Measurements from ENCODE around the gene TTC22.
A peak's percentile ranks its signal among the peaks of the same experiment; 100 is the strongest.

The TTC22 gene

GRCh38 chr1:54806931-54807611 is 5.9 kb upstream of the TTC22 start:
- peak in 1 of 2 donors; percentile 31 for DNase-seq

- no peak for DNase-seq
Measured at GRCh38 chr1:54805981-54806381, 4.9 kb upstream of the TTC22 start.

GRCh38 chr1:54805466-54805865 is 4.3 kb upstream of the TTC22 start:
- DNase-seq, result no peak

GRCh38 chr1:54804471-54805132 is 3.5 kb upstream of the TTC22 start:
- no peak for DNase-seq

- no peak for DNase-seq
Measured at GRCh38 chr1:54803761-54804470, 2.8 kb upstream of the TTC22 start.

GRCh38 chr1:54800041-54800898 is 853 bp downstream of the TTC22 start:
- DNase-seq, result no peak

- no peak for DNase-seq
Measured at GRCh38 chr1:54798769-54799641, 2.1 kb downstream of the TTC22 start.

- DNase-seq, result no peak
Measured at GRCh38 chr1:54798206-54798605, 2.9 kb downstream of the TTC22 start.

GRCh38 chr1:54796902-54797301 is 4.2 kb downstream of the TTC22 start:
- no peak for DNase-seq

GRCh38 chr1:54795841-54796468 is 5.2 kb downstream of the TTC22 start:
- no peak for DNase-seq

- DNase-seq, result no peak
Measured at GRCh38 chr1:54795356-54795665, 5.8 kb downstream of the TTC22 start.

GRCh38 chr1:54794451-54795355 is 6.4 kb downstream of the TTC22 start:
- DNase-seq, result no peak

- DNase-seq, result no peak
Measured at GRCh38 chr1:54792686-54793282, 8.3 kb downstream of the TTC22 start.

- DNase-seq, result peak in 1 of 2 donors; percentile 43
Measured at GRCh38 chr1:54791880-54792522, 9.1 kb downstream of the TTC22 start.

- no peak for DNase-seq
Measured at GRCh38 chr1:54788459-54788858, 12.7 kb downstream of the TTC22 start.

GRCh38 chr1:54787604-54788003 is 13.5 kb downstream of the TTC22 start:
- DNase-seq, result no peak

- DNase-seq, result no peak
Measured at GRCh38 chr1:54786778-54787177, 14.3 kb downstream of the TTC22 start.

GRCh38 chr1:54784066-54784465 is 17.1 kb downstream of the TTC22 start:
- DNase-seq, result no peak

- no peak for DNase-seq
Measured at GRCh38 chr1:54782588-54782987, 18.5 kb downstream of the TTC22 start.

- DNase-seq, result no peak
Measured at GRCh38 chr1:54782156-54782555, 19.0 kb downstream of the TTC22 start.
